ENCODE data around the gene PTCH1.

The PTCH1 gene

DNA sequence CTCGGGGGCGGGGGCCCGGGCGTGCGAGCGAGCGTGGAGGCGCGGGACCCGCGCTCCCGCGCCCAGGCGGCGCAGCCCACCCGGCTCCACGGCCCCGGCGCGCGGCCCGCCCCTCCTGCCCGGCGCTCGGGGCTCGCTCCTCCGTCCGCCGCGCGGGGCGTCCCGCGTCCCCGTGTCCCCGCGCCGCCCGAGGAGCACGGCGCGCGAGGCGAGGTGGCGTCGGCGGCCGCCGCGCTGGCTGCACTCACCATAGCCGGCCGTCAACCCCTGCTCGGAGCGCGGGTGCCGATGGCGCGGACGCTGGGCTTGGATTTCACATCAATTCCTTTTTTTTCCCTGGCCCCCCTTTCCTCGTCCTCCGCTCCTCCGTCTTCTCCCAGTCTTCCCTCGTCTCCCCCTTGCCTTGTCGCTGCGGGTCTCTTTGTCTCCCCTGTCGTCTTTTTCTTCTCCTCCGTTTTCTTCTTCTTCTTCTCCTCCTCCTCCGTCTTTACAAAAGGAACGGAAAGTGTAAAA lies 494 bp downstream of the PTCH1 start:
- Histone ChIP-seq H3K4me1 (ENCODE audit: control insufficient read depth in 1 of 2, insufficient read depth in 1 of 2, low read depth in 1 of 2, low read length in 1 of 2) (peaks cover 0 to 5% of the 10 kb centered on the region in 2 experiments), H3K27ac (no peak overlapping the region), H3K27me3 (peaks cover 100% of the 10 kb centered on the region)

DNA sequence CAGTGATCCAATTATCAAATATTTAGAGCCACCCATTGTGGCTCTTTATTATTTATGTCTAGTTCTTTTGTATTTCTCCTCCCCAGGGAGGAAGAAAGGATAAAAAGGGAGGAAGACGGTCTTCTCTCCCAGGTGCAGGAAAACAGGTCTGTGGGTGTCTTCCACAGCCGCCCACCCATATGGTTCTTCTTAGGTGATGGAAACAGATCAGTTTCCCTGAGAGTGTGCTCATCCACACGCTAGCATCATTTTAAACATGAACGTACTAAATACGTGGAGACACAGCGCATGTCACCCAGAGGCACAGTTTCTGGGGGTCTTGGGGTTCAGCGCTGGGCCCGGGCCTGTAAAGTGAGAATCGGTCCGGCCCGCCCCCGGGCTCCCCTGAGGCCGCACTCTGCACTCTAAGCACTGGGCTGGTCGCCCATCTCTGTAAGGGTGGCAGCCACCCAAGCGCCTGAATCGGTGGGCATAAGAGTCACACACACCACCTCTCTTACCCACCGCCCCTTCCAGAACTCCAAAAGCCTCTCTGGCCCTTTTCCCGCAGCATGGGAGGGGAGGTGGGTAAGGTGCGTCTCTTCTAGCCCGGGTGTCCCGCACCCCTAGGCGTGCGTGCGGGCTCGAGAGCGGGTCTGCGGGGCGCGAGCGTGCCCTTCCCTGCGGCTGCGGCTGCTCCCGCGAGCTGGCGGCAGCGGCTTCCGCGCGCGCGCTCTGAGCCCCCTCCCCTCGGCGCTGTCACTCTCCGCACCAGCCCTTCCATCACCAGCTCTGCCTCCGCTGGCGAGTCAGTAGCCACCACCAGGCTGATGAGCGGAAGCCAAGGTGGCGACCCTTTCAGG lies 1.3 kb downstream of the PTCH1 start:
- TF ChIP-seq, protein P1, sequence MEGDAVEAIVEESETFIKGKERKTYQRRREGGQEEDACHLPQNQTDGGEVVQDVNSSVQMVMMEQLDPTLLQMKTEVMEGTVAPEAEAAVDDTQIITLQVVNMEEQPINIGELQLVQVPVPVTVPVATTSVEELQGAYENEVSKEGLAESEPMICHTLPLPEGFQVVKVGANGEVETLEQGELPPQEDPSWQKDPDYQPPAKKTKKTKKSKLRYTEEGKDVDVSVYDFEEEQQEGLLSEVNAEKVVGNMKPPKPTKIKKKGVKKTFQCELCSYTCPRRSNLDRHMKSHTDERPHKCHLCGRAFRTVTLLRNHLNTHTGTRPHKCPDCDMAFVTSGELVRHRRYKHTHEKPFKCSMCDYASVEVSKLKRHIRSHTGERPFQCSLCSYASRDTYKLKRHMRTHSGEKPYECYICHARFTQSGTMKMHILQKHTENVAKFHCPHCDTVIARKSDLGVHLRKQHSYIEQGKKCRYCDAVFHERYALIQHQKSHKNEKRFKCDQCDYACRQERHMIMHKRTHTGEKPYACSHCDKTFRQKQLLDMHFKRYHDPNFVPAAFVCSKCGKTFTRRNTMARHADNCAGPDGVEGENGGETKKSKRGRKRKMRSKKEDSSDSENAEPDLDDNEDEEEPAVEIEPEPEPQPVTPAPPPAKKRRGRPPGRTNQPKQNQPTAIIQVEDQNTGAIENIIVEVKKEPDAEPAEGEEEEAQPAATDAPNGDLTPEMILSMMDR (IDR thresholded peaks at IDR 0.05): no peak
- H3K27ac ChIP-seq: no peak overlapping the region
- H3K9me3 ChIP-seq: no peaks in the 10 kb centered on the region
- no peaks in the 10 kb centered on the region for H3K36me3 ChIP-seq
- H3K4me3 ChIP-seq (ENCODE audit: low read depth in 1 of 2, low read length in 1 of 2): no peak overlapping the region
- peaks cover 100% of the 10 kb centered on the region for H3K27me3 ChIP-seq
- peaks cover under 1 to 8% of the 10 kb centered on the region in 2 experiments for H3K4me1 ChIP-seq (ENCODE audit: control insufficient read depth in 1 of 2, insufficient read depth in 1 of 2, low read depth in 1 of 2, low read length in 1 of 2)

More for the DNA sequence above, 494 bp downstream of the PTCH1 start:
- TF ChIP-seq, protein P1 (IDR thresholded peaks at IDR 0.05): no peak
- no peak overlapping the region for H3K4me3 ChIP-seq (ENCODE audit: low read depth in 1 of 2, low read length in 1 of 2)
- H3K9me3 ChIP-seq: no peaks in the 10 kb centered on the region
- H3K36me3 ChIP-seq: no peaks in the 10 kb centered on the region

DNA sequence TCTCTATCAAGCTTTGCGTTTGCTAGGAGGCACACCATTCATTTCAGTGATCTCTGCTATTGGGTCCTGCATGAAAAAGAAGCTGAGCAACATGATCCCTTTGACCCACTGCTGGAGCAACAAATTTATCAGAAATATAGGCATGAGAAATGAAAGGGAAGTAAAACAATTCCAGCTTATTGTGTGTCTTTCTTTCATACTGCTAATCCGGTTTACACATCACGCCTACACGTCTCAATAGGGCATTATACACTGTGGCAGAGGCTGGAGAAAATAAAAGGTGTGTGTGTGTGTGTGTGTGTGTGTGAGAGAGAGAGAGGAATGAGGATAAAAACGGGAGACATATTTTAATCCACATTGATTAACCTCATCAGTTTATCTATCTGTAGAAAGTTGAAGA lies 2.4 kb downstream of the PTCH1 start:
- H3K36me3 ChIP-seq: no peaks in the 10 kb centered on the region
- peaks cover 100% of the 10 kb centered on the region for H3K27me3 ChIP-seq
- no peaks in the 10 kb centered on the region for H3K9me3 ChIP-seq
- no peak overlapping the region for H3K4me3 ChIP-seq (ENCODE audit: low read depth in 1 of 2, low read length in 1 of 2)
- peaks cover 12 to 19% of the 10 kb centered on the region in 2 experiments for H3K4me1 ChIP-seq (ENCODE audit: control insufficient read depth in 1 of 2, insufficient read depth in 1 of 2, low read depth in 1 of 2, low read length in 1 of 2)
- TF ChIP-seq, protein P1 (IDR thresholded peaks at IDR 0.05): no peak
- no peak overlapping the region for H3K27ac ChIP-seq

DNA sequence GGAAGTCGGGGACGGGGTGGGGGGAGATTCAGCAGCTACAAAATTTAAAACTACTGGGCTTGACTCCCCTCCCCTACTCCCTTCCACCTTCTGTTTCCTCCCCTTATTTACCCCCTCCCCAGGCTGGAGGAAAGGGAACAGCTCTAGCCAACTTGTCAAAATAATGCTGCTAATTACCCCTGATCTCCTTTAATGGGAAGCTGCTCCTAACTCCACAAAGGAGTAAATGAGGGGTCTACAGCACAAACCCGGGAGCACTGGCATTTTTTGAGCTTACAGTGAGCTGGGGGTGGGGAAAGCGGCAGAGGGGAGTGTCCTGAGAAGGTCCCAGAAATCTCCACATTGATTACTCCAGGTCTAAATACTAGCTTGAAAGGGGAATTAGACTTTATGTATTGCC lies 3.1 kb downstream of the PTCH1 start:
- Histone ChIP-seq H3K9me3 (no peaks in the 10 kb centered on the region), H3K27me3 (peaks cover 100% of the 10 kb centered on the region), H3K4me3 (ENCODE audit: low read depth in 1 of 2, low read length in 1 of 2) (no peak overlapping the region), H3K36me3 (no peaks in the 10 kb centered on the region), H3K27ac (no peak overlapping the region), H3K4me1 (ENCODE audit: control insufficient read depth in 1 of 2, insufficient read depth in 1 of 2, low read depth in 1 of 2, low read length in 1 of 2) (peaks cover 15 to 25% of the 10 kb centered on the region in 2 experiments)
- TF ChIP-seq, protein P1 (IDR thresholded peaks at IDR 0.05): no peak

DNA sequence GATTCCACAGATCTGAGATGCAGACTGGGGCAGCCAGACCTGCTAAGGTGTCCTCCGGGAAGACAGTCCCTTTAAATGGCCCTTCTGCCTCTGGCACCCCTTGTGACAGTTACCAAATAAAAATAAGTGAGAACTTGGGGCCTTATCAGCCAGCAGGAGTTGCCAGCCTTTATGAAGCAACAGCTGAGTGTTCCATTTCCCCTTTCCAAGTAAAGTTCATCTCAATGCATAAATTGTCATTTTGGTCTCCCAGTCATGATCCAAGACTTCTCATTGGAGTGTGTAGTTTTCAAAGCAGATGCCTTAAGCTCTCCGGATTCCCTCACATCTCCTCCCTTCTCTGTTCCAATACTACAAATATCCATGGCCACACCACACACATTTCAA lies 4.1 kb downstream of the PTCH1 start:
- TF ChIP-seq, protein P1 (IDR thresholded peaks at IDR 0.05): no peak
- Histone ChIP-seq H3K4me3 (ENCODE audit: low read depth in 1 of 2, low read length in 1 of 2) (no peak overlapping the region), H3K9me3 (no peaks in the 10 kb centered on the region)

More for the DNA sequence above, 4.1 kb downstream of the PTCH1 start:
- H3K27me3 ChIP-seq: peaks cover 100% of the 10 kb centered on the region
- H3K36me3 ChIP-seq: no peaks in the 10 kb centered on the region
- no peak overlapping the region for H3K27ac ChIP-seq
- peaks cover 18 to 33% of the 10 kb centered on the region in 2 experiments for H3K4me1 ChIP-seq (ENCODE audit: control insufficient read depth in 1 of 2, insufficient read depth in 1 of 2, low read depth in 1 of 2, low read length in 1 of 2)

Data from neutrophil (primary cell).